Small intestine (tissue), 7 donors: Measurements from ENCODE around the gene MTX2. TPM values are rescaled to one million over a fixed set of nuclear protein-coding genes. Genes with fewer than 3 reads are reported as not detected.
"Not testable (repeated sequence)": the region's sequence is repeated elsewhere in the genome, so short reads cannot be mapped to it uniquely, and the experiment has no call there.

Experiments used
- DNase-seq, 2 donors: peaks; one replicate each; pipeline versions ENCODE4 v3.0.0 to v3.0.0-alpha.2; 2013
- FAIRE-seq: peaks from 2 replicates; lab custom pipeline; 2012; peaks lifted over from hg19 to GRCh38; lab: Jason Lieb, UNC
- H3K27ac ChIP-seq, 3 donors: one replicate each; pipeline ENCODE4 v1.5.1; 2013; ENCODE audit warnings: low read length in 2 of 3, mild to moderate bottlenecking in 2 of 3, control low read depth in 1 of 3, inconsistent platforms in 1 of 3, low read depth in 1 of 3, moderate library complexity in 1 of 3
- H3K27me3 ChIP-seq, 3 donors: one replicate each; pipeline ENCODE4 v1.6.1; 2013; ENCODE audit warnings: low read length in 3 of 3, inconsistent platforms in 1 of 3; ENCODE audit not compliant: control insufficient read depth in 3 of 3, insufficient read depth in 3 of 3
- H3K36me3 ChIP-seq, 3 donors: one replicate each; pipeline ENCODE4 v1.6.1; 2013; ENCODE audit warnings: low read length in 3 of 3, inconsistent platforms in 1 of 3, low read depth in 1 of 3, mild to moderate bottlenecking in 1 of 3, moderate library complexity in 1 of 3; ENCODE audit not compliant: control insufficient read depth in 3 of 3, insufficient read depth in 2 of 3
- H3K4me1 ChIP-seq, 3 donors: one replicate each; pipeline ENCODE4 v1.6.1; 2013; ENCODE audit warnings: low read length in 2 of 3, inconsistent platforms in 1 of 3, low read depth in 1 of 3, mild to moderate bottlenecking in 1 of 3, moderate library complexity in 1 of 3; ENCODE audit not compliant: control insufficient read depth in 3 of 3, insufficient read depth in 2 of 3
- H3K4me3 ChIP-seq, 3 donors: one replicate each; pipeline ENCODE4 v1.5.1; 2013; ENCODE audit warnings: low read length in 3 of 3, control low read depth in 1 of 3, inconsistent platforms in 1 of 3, low read depth in 1 of 3, mild to moderate bottlenecking in 1 of 3, moderate library complexity in 1 of 3
- H3K9me3 ChIP-seq, 2 donors: one replicate each; pipeline ENCODE4 v1.6.1; 2013; ENCODE audit warnings: low read depth in 1 of 2, low read length in 1 of 2; ENCODE audit not compliant: control insufficient read depth in 2 of 2, insufficient read depth in 1 of 2
- WGBS, 3 donors: extraction: QIAGEN DNeasy Blood & Tissue Kit; methylation state at CpG; one replicate each; pipeline ENCODE4 v1.1.7; 2013; 5-methylcytosine and 5-hydroxymethylcytosine counted together
- polyA plus RNA-seq, 4 donors: library from polyadenylated mRNA; stranded (reverse) in 3 of 4; unstranded in 1 of 4; fragments of 200-250 nt in 3 of 4; fragments of 120-200 nt in 1 of 4; gene quantifications; one replicate each; pipeline versions ENCODE4 v1.2.1 to v1.2.3, GENCODE V29; 2013
- donor health status: healthy with polysubstance abuse.
- donor health status: control.
- donor health status: control.
- donor health status: Bipolar disorder and iron deficiency.
- donor health status: healthy.

MTX2 gene
- polyA plus RNA-seq, 4 donors, result 28.1 to 53.7 (median 40.7) TPM

DNA sequence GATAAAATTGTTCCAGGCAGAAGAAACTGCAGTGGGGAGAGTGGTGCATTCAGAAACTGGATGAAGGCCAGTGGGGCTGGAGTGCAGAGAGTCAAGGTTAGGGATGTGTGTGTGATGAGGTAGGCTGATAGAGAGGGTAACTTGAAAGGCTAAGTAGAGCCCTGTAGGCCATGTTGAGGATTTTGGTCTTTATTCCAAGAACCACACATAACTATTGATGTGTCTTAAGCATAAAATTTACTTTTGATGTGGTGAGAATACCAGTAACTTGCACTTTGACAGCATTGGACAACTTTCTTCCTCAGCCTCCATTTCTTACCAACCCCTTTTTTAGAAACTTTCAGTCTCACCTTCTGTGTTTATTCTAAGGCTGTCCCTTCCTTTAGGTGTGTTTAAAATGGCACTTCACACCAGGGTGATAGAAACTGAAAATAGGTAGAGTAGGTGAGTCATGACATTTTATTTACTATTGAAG, 22.6 kb downstream of the MTX2 start:
- Histone ChIP-seq H3K36me3 (peaks cover 0 to 2% (median 0%) of the 10 kb centered on the region in 3 donors), H3K4me1 (peaks cover 0 to 4% (median 0%) of the 10 kb centered on the region in 3 donors), H3K27me3 (no peaks in the 10 kb centered on the region), H3K9me3 (no peaks in the 10 kb centered on the region), H3K27ac (no peak overlapping the region), H3K4me3 (no peak overlapping the region)
- DNase-seq, result no peak
- no peak for FAIRE-seq

DNA sequence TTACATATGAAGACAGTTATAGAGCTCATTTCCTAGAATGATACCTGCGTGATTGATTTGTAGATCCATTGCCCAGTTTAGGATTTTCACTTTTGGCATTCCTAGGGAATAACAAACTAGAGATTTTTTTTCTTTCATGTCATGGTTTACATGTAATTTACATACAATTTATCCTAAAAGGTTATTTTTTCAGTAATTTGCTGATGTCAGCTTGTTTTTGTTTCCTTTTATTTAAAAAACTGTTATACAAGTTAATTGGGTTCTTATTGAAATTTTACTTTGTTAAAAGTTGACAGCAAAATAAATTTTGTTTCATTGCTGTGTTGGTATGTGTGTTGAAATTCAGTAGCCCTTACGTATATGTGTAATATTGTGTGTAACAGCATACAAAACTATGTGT, 23.4 kb downstream of the MTX2 start:
- Histone ChIP-seq H3K27ac (no peak overlapping the region), H3K36me3 (peaks cover 0 to 2% (median 0%) of the 10 kb centered on the region in 3 donors), H3K27me3 (no peaks in the 10 kb centered on the region), H3K4me3 (no peak overlapping the region), H3K9me3 (no peaks in the 10 kb centered on the region), H3K4me1 (peaks cover 0 to 4% (median 0%) of the 10 kb centered on the region in 3 donors)
- DNase-seq, result no peak
- FAIRE-seq, result peak; percentile 75
- WGBS, 3 donors, result 96 to 99% (median 98%) methylated on average over 2 of the region's 2 CpGs

DNA sequence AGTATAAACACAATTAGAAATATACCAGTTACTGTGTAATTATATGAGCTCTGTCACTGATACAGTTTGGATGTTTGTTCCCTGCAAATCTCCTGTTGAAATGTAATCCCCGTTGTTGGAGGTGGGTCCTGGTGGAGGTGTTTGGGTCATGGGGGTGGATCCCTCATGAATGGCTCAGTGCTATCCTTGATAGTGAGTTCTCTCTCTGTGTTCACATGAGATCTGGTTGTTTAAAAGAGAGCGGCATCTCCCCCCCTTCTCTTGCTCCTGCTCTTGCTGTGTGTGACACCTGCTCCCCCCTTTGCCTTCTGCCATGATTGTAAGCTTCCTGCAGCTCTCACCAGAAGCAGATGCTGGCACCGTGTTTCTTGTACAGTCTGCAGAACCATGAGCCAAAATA, 24.1 kb downstream of the MTX2 start:
- DNase-seq (no peak), FAIRE-seq (no peak)
- H3K27me3 ChIP-seq, result no peaks in the 10 kb centered on the region
- H3K4me3 ChIP-seq, result no peak overlapping the region
- H3K4me1 ChIP-seq, result peaks cover 0 to 4% (median 0%) of the 10 kb centered on the region in 3 donors
- H3K36me3 ChIP-seq, result peaks cover 0 to 2% (median 0%) of the 10 kb centered on the region in 3 donors
- H3K9me3 ChIP-seq, result no peaks in the 10 kb centered on the region
- no peak overlapping the region for H3K27ac ChIP-seq
- WGBS, 3 donors, result 79 to 93% (median 80%) methylated on average over 3 of the region's 3 CpGs

DNA sequence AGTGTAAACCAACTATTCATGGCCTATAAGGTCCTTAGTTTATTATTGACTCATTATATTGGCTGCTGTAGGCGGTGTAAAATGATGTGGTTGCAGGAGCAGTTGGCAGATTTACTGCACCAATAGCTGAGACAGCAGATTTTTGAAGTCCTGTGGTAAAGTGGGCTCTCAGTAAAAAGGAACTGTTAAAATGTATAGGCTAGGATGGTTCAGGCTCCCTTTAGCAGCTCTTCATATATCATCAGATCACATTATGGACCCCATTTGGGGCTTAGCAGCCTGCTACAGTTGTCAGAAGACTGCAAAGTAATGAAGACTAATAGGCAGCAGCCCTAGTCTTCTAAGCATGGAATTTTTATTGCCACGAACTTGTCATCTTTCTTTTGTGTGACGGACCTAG, 27.8 kb downstream of the MTX2 start:
- DNase-seq (peak in 1 of 2 donors; percentile 50), FAIRE-seq (no peak)
- no peaks in the 10 kb centered on the region for H3K4me1 ChIP-seq
- WGBS, 3 donors, result 74 to 81% (median 74%) methylated on average over 3 of the region's 3 CpGs
- no peaks in the 10 kb centered on the region for H3K27me3 ChIP-seq
- no peak overlapping the region for H3K4me3 ChIP-seq
- H3K36me3 ChIP-seq, result peaks cover 0 to 2% (median 0%) of the 10 kb centered on the region in 3 donors
- no peaks in the 10 kb centered on the region for H3K9me3 ChIP-seq
- no peak overlapping the region for H3K27ac ChIP-seq

DNA sequence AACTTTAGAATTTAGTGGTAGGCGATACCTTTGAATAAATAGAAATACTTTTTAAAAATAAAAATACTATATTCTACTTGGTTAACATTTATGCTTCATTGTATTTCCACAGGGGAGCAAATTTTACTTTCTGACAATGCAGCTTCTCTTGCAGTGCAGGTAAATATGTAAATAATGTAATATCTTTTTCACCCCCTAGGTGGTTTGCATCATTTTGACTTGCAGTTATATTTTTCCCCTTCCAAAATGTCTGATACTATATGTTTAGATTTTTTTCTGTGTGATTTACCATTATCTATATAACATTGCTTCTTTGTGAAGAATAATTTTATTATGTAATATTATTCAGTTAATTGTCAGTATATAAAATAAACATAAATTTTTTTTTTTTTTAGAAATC, 28.5 kb downstream of the MTX2 start:
- DNase-seq (no peak), FAIRE-seq (peak; percentile 5)
- H3K27me3 ChIP-seq, result no peaks in the 10 kb centered on the region
- no peak overlapping the region for H3K4me3 ChIP-seq
- H3K36me3 ChIP-seq, result peaks cover 0 to 2% (median 0%) of the 10 kb centered on the region in 3 donors
- no peaks in the 10 kb centered on the region for H3K4me1 ChIP-seq
- 96 to 100% (median 100%) methylated on average over 1 of the region's 1 CpG for WGBS, 3 donors
- H3K9me3 ChIP-seq, result no peaks in the 10 kb centered on the region
- H3K27ac ChIP-seq, result no peak overlapping the region

DNA sequence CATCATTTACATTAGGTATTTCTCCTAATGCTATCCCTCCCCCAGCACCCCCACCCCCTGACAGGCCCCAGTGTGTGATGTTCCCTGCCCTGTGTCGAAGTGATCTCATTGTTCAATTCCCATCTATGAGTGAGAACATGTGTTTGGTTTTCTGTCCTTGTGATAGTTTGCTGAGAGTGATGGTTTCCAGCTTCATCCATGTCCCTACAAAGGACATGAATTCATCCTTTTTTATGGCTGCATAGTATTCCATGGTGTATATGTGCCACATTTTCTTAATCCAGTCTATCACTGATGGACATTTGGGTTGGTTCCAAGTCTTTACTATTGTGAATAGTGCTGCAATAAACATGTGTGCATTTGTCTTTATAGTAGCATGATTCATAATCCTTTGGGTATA, 36.8 kb downstream of the MTX2 start:
- H3K4me1 ChIP-seq, FAIRE-seq, H3K36me3 ChIP-seq, H3K4me3 ChIP-seq, H3K27me3 ChIP-seq, DNase-seq, H3K9me3 ChIP-seq, H3K27ac ChIP-seq: not testable (repeated sequence)
- WGBS, 3 donors, result 98 to 100% (median 100%) methylated on average over 1 of the region's 1 CpG

DNA sequence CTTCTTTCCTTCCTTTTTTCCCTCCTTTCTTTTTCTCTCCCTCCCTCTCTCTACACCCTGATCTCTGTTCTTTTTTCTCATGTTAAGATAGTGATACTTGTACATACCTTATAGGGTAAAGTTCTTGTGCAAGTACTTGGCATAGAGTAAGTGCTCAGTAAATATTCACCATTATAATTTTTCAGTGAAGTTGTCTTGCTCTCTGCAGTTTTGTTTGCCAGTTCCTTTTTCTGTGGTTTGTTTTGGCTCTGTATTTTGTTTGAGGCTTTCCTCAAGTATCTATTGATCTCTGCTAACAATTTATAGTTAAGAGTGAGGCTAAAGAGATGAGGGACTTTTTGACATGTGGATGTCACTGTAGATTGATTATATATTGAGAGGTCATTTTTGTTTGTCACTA, 48.0 kb downstream of the MTX2 start:
- H3K4me1 ChIP-seq, result no peaks in the 10 kb centered on the region
- no peaks in the 10 kb centered on the region for H3K9me3 ChIP-seq
- no peak overlapping the region for H3K27ac ChIP-seq
- no peak for DNase-seq
- no peak for FAIRE-seq
- H3K36me3 ChIP-seq, result peaks cover 0 to 9% (median 0%) of the 10 kb centered on the region in 3 donors
- H3K27me3 ChIP-seq, result no peaks in the 10 kb centered on the region
- no peak overlapping the region for H3K4me3 ChIP-seq

DNA sequence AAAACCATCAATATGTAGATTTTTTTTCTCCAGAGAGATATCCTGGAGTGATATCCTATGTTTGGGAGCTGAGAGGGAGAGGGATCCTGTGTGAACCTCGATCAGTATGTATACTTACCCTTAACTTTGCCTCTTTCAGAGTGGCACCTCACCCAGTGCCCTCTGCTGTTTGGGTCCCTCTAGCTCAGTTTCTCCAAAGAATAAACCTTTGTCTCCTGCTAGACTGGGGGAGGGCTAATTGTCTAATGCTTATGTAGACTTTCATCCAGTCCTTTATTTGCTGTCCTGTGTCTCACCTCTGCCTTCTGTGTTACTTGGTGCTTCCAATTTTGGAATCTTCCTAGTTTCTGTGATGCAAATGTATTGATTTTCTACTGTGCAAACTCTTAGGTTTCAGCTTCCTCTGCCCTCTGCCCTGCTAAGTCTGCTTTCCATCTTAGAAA, 48.4 kb downstream of the MTX2 start:
- peaks cover 0 to 9% (median 0%) of the 10 kb centered on the region in 3 donors for H3K36me3 ChIP-seq
- H3K27me3 ChIP-seq, result no peaks in the 10 kb centered on the region
- 68 to 91% (median 76%) methylated on average over 1 of the region's 1 CpG for WGBS, 3 donors
- no peak for DNase-seq
- H3K4me1 ChIP-seq, result no peaks in the 10 kb centered on the region
- H3K27ac ChIP-seq, result no peak overlapping the region
- no peaks in the 10 kb centered on the region for H3K9me3 ChIP-seq
- FAIRE-seq, result no peak
- H3K4me3 ChIP-seq, result no peak overlapping the region

DNA sequence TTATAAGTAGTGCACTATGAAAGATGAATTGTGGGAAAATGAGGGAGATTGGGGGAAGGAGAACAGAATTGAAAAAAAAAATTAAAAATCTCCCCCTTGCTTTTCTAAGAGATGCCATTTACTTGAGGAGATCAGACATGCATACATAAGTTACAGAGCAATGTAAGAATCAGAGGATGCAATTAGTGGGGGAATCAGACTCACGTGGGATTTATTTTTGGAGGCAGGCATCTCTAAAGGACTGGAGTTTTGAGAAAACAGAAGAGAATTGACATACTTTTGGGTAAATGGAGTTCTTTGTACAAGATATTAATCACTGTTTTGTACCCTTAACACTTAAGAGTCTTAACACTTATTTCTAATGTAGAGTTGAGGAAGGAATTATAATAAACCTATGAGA, 52.7 kb downstream of the MTX2 start:
- no peaks in the 10 kb centered on the region for H3K9me3 ChIP-seq
- H3K27ac ChIP-seq, result no peak overlapping the region
- DNase-seq (no peak), FAIRE-seq (no peak)
- no peak overlapping the region for H3K4me3 ChIP-seq
- 85 to 100% (median 92%) methylated on average over 1 of the region's 1 CpG for WGBS, 3 donors
- H3K27me3 ChIP-seq, result no peaks in the 10 kb centered on the region
- peaks cover 0 to 2% (median 0%) of the 10 kb centered on the region in 3 donors for H3K36me3 ChIP-seq
- H3K4me1 ChIP-seq, result no peaks in the 10 kb centered on the region
